Kidney epithelial cell (primary cell): ENCODE data around the gene FAF1. TPM values are rescaled to one million over a fixed set of nuclear protein-coding genes. Genes with fewer than 3 reads are reported as not detected.
A peak's percentile ranks its signal among the peaks of the same experiment; 100 is the strongest.
"Not testable (repeated sequence)": the region's sequence is repeated elsewhere in the genome, so short reads cannot be mapped to it uniquely, and the experiment has no call there.

Source experiments
- DNase-seq: peaks from one replicate; pipeline ENCODE4 v3.0.0-alpha.2; 2010; ENCODE audit warnings: low read depth
- H3K27me3 ChIP-seq: 2 replicates; pipeline ENCODE4 v1.6.0; 2011; ENCODE audit warnings: low read length; ENCODE audit not compliant: control insufficient read depth, insufficient read depth
- H3K36me3 ChIP-seq: 2 replicates; pipeline ENCODE4 v1.5.1; 2011; ENCODE audit warnings: low read length; ENCODE audit not compliant: control insufficient read depth, insufficient read depth
- H3K4me3 ChIP-seq: 2 replicates; pipeline ENCODE4 v1.5.1; 2011; ENCODE audit warnings: low read depth, mild to moderate bottlenecking, control low read depth, low read length
- total RNA-seq: library from RNA; depleted of rRNA; stranded (reverse); fragments of >200 nt; gene quantifications from 2 replicates; pipeline ENCODE4 v1.2.3, GENCODE V29; 2015
- TF ChIP-seq, protein P1 (sequence below): IDR thresholded peaks from 2 replicates; pipeline ENCODE4 v1.5.1; 2011; ENCODE audit warnings: mild to moderate bottlenecking, moderate library complexity, low read length, control low read depth, inconsistent platforms; ENCODE audit not compliant: insufficient read depth, poor library complexity, severe bottlenecking

Gene FAF1
- total RNA-seq, 1 donor from 2014 or later: 57.8 TPM

- H3K36me3 ChIP-seq: no peaks in the 10 kb centered on the region
- no peaks in the 10 kb centered on the region for H3K27me3 ChIP-seq
- DNase-seq: no peak
- no peak overlapping the region for H3K4me3 ChIP-seq
- TF ChIP-seq, protein P1, sequence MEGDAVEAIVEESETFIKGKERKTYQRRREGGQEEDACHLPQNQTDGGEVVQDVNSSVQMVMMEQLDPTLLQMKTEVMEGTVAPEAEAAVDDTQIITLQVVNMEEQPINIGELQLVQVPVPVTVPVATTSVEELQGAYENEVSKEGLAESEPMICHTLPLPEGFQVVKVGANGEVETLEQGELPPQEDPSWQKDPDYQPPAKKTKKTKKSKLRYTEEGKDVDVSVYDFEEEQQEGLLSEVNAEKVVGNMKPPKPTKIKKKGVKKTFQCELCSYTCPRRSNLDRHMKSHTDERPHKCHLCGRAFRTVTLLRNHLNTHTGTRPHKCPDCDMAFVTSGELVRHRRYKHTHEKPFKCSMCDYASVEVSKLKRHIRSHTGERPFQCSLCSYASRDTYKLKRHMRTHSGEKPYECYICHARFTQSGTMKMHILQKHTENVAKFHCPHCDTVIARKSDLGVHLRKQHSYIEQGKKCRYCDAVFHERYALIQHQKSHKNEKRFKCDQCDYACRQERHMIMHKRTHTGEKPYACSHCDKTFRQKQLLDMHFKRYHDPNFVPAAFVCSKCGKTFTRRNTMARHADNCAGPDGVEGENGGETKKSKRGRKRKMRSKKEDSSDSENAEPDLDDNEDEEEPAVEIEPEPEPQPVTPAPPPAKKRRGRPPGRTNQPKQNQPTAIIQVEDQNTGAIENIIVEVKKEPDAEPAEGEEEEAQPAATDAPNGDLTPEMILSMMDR: no peak
Observed at GRCh38 chr1:50775740-50776139, 184.3 kb downstream of the FAF1 start.

DNA sequence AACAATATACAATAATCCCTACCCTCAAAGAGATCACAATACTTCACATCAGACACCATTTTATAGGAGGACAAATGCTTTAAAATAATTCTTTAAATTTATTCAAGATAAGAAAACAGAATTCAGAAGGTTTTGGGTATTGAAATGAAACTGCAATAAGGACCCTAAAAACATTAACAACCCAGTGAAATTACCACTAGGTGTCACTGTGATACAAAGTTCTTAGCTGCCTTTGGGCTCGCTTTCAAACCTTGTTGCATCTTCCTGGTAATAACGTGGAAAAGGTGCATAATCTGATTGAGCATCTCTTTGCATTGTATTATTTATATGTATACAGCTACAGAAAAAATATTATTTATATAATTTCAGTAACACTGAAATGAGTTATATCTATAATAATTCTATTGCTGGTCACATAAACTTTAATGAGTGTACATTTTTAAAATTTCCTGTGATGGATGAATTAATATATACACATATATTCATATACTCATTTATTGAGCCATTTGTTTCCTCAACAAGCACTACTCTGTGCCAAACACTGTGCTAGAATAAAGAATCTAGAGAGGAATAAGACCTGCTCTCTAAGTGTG is 185.2 kb downstream of the FAF1 start:
- peak; percentile 14 for DNase-seq
- Histone ChIP-seq H3K4me3 (no peak overlapping the region), H3K27me3 (no peaks in the 10 kb centered on the region), H3K36me3 (no peaks in the 10 kb centered on the region)
- TF ChIP-seq, protein P1: peak; percentile 55

DNA sequence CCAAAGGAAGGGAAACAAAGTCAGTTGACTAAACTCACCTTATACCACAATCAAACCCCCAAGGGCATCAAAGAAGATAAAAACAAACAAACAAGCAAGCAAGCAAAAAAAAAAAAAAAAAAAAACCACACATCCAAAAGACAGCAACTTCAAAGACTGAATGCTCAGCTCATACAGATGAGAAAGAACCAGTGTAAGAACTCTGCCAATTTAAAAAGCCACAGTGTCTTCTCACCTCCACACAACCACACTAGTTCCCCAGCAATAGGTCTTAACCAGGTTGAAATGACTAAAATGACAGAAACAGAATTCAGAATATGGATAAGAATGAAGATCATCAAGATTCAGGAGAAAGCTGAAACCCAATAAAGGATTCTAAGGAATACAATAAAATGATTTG is 193.4 kb downstream of the FAF1 start:
- TF ChIP-seq, protein P1: no peak
- no peaks in the 10 kb centered on the region for H3K36me3 ChIP-seq
- no peaks in the 10 kb centered on the region for H3K27me3 ChIP-seq
- no peak for DNase-seq
- H3K4me3 ChIP-seq: no peak overlapping the region

DNA sequence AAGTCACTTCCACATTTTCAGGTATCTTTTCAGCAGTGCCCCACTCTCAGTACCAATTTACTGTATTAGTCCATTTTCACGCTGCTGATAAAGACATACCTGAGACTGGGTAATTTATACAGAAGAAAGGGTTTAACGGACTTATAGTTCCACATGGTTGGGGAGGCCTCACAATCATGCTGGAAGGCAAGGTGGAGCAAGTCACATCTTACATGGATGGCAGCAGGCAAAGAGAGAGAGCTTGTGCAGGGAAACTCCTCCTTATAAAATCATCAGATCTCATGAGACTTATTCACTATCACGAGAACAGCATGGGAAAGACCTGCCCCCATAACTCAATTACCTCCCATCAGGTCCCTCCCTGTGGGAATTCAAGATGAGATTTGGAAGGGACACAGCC is 203.5 kb downstream of the FAF1 start:
- not testable (repeated sequence) for H3K4me3 ChIP-seq, DNase-seq, H3K27me3 ChIP-seq, H3K36me3 ChIP-seq

DNA sequence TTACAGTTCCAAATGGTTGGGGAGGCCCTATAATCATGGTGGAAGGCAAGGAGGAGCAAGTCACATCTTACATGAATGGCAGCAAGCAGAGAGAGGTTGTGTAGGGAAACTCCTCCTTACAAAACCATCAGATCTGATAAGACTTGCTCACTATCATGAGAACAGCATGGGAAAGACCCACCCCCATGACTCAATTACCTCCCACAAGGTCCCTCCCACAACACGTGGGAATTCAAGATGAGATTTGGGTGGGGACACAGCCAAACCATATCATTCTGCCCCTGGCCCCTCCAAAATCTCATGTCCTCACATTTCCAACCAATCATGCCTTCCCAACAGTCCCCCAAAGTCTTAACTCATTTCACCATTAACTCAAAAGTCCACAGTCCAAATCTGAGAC is 205.3 kb downstream of the FAF1 start:
- H3K4me3 ChIP-seq, H3K36me3 ChIP-seq, H3K27me3 ChIP-seq, DNase-seq: not testable (repeated sequence)

DNA sequence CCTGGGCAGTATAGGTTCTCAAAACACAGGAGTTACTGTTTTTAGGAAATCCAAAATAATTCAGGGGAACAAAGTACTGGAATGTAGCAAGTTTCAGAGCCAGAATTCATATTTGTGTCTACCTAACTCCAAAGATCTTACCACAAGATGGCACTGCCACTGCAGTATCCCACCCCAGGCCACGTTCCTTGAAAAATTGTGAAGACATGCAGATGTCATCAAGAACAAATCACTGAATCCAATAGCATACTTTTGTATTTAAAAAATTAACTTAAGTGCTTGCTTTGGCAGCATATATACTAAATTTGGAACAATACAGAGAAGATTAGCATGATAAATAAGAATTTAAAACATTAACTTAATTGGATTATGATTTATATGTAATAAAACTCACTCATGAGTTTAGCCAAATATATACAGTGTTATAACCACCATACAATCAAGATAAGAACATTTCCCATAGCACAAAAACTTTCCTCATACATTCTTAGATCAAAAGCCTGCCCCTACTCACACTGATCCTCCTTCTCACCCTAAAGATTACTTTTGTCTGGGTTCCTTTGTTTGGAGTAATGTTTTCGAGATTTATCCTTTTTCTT is 209.9 kb downstream of the FAF1 start:
- no peaks in the 10 kb centered on the region for H3K27me3 ChIP-seq
- TF ChIP-seq, protein P1: peak; percentile 43
- DNase-seq: no peak
- H3K36me3 ChIP-seq: no peaks in the 10 kb centered on the region
- H3K4me3 ChIP-seq: no peak overlapping the region

- no peaks in the 10 kb centered on the region for H3K27me3 ChIP-seq
- DNase-seq: no peak
- TF ChIP-seq, protein P1: no peak
- no peak overlapping the region for H3K4me3 ChIP-seq
- H3K36me3 ChIP-seq: no peaks in the 10 kb centered on the region
Observed at GRCh38 chr1:50747394-50747793, 212.7 kb downstream of the FAF1 start.
